Measurements from ENCODE around the gene CIB2.
"Not testable (repeated sequence)": the region's sequence is repeated elsewhere in the genome, so short reads cannot be mapped to it uniquely, and the experiment has no call there.

Gene CIB2

DNA sequence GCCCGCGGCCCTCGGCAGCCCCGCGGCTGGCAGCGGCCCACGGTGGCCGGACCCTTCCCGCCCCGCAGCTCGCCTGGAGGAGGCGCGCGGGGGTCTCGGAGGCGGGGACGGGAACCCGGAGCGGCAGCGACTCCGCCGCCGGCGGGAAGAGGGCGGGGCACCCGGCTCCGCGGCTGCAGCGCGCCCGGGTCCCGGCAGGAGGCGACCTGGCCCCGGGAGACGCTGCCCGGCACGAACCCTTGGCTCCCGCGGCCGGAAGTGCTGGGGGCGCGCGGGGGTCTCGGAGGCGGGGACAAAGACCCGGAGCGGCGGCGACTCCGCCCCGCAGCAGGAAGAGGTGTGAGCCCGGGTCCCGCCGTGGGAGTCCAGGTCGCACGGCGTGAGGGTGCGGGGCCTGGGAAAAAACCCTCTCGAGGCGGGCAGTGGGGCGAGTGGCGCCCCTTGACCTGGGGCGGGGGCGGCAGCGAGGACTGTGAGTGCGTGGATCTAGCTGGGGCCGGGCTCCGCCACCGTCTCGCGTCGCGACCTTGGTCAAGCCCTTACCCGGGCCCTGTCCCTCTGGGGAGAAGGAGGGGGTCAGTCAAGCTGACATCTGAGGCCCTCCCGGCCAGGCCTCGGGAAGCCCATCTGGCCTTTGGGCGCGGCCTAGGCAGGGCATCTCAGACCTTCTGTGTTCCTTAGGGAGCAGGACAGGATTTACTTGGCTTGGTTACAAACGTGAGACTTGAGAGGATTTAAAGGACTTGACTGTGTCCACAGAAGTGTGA, at the start of gene CIB2:
Gene CIB2 (minus strand): TSS at position 151 of the 767 bp plus-strand sequence. CDS start 230 bp downstream, outside the sequence.
- DNase-seq, result peak; percentile 88

DNA sequence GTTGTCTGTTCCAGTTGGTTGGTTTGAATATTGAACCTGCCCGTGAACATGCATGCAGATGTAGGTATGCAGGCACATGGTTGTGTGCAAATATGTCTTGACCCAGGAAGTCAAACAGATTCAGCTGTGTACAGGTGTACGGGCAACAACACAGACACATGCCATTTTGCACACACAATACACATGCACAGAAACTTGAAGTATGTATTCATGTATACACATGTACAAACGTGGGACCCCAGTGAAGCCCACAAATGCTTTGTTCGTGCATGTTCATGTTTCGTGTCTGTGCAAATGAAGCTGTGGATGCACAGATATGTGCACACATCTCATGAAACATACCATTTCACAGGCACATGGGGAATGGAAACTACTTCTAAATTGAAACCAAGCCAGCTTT, 48.7 kb upstream of the CIB2 start:
- no peak for DNase-seq

DNA sequence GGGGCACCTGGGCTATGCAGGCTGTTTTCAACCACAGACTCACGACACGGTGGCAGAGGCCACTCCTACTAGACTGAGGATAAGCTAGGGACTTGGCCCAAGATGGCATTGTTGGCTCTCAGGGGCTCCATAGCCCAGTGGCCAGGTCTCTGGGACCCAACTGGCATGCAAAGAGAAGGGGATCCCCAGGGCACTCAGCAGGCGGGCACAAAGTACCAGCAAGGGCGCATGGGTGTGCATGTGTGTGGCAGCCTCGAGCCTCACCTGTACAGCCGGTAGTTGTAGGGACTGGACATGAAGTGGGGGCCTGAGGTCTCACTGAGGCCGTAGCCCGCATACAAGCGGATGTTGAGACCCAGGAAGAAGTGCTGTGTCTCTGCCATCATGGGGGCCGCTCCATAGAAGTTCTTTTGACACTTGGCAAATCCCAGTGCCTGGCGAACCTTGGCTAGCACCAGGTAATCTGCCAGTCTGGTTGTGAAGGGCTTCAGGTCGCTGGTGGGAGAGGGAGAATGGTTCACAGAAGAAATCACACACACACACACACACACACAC, 48.1 kb upstream of the CIB2 start:
- no peak for DNase-seq

DNA sequence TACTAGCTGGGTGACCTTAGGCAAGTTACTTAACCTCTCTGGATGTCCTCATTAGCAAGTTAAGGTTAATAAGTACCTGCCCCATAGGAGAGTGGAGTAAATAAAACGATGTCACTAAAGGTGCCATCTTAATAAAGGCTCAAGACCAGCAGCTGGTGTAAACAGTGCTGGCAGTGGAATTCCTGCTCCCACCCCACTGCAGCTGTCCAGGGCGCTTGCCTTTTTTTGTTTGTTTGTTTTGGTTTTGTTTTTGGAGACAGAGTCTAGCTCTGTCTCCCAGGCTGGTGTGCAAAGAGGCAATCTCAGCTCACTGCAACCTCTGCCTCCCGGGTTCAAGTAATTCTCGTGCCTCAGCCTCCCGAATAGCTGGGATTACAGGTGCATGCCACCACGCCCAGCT, 46.8 kb upstream of the CIB2 start:
- DNase-seq, result no peak

DNA sequence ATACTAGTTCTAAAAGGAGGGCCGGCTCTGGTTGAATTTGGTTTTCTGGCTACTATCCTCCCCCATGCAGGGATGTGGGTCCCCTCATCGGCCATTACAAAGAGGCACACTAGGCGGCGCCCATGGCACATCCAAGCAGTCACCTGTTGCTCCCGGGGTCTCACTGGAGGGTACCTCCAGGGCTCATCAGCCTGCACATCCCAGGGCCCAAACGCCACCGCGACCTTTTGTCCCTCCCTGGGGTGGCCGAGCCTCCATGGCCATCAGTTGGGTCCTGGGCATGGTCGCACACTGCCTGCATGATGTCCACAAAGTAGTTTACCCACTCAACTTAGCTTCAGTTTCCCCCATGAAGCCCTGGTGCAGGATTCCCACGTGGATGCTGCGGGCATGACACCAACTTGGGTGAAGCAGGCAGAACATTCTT, 46.2 kb upstream of the CIB2 start:
- DNase-seq, result peak; percentile 63

DNA sequence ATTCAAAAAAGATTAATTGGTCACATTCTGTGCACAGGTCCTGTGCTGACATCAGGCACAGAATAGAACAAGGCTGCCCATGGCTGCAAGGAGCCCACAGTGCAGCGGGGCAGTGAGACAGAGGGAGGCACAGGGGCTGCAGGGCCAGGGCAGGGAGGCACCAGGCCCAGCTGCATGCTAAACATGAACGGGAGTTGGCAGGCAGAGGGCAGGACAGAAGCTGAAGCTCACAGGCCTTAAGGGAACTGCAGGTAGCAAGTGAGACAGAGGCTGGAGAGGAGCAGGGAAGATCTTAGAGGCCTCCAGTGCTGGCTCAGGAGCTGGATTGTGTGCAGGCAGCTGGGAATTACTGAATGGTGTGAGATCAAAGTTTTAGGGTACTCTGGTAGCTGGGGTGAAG, 44.1 kb upstream of the CIB2 start:
- DNase-seq, result no peak

DNA sequence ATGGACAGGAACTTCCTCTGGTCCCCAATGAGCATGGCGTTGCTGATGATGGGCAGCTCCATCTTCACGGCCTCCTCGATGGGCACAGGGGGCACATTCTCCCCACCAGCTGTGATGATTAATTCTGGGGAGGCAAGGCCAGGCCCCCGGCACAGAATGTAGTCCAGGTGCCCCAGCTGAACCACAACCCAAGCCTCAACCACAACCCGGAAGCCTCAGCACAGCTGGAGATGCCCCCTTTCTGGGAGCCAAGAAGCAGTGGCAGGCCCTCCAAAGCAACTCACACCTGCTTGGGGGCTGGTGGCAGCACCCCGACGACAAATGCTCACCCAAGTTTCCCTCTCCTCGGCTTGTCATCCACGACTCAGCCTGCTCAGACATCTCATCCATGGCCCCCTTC, 43.2 kb upstream of the CIB2 start:
- DNase-seq, result peak; percentile 71

DNA sequence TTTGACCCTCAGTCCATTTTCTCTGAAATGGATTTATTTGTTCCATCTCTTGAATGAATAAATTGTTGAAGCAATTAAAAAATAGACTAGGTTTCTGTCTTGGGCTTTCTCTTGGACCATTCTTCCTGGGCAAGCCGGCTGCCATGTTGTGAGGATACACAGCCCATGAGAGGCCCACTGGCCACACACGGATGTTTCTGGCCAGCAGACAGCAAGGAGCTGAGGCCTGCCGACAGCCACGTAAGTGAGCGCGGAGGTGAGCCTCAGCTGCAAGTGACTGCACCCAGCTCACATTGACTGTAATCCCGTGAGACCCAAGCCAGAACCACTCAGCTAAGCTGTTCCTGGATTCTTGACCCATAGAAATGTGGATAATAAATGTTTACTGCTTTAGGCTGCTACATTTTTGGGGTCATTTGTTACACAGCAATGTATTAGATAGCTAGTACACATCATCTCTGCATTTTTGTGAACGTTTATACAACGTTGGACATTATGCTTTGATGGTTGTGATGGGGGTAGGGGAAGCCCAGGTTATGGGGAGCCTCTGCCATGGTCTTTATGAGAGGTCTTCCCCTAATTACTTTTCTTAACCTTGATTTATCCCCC, 40.7 kb upstream of the CIB2 start:
- DNase-seq, result no peak

DNA sequence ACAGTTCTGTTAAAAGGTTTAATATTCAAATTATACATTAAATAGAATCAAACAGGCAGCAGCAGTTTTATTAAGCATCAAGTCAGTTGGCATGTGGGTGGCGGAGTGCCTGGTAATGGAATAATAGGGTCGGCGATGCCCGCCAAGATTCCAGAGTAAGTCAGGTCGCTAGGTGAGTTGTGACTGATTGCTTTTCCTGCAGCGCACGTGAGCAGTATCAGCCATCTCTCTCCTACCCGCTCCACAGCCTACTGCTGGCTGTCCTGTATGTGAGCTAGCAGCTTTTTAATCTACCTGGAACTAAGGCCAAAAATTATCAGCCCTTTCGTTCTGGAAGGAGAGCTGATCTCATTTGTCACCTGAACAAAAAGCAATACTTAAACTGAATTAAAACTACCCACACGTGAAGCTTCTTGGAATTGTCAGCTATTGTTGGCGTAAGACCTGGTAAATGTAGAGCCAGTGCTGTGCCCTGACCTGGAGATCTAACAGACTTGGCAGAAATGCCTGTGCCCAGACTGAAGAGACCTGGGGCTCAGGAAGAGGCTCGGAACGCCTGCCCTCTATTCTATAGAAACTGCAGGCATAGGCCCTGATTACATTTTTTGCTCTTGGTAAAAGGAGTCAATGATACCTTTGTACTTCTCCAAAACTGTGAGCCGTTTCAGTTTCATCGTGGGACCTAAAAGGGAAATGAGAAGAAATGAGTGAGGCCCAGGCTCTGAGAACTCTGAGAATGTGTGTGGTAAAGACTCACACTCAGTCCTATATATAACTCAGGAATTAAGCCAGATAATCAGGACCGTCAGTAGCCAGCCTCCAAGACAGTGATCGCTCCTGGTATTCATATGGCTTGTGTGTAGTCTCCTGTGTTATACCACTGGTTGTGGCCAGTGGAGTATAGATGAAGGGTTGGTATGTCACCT, 39.9 kb upstream of the CIB2 start:
- DNase-seq, result no peak

DNA sequence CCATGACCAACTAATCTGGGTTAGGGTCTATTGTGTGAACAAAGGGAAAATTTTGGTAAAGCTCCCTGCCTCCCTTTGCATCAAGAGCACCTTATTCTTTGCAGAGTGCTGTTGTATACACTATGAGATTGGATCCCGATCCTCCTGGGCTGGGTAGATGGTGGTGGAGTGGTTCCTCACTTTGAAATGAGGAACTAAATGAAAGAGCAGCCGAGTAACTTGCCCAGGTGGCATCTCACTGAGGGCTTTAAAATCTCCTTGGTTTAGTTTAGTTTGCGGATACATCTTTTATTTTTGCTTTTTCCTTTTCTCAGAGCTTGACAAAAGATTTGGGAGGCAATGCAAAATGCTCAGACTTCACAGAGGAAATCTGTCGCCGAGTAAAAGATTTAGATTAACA, 37.4 kb upstream of the CIB2 start:
- DNase-seq, result peak; percentile 49

DNA sequence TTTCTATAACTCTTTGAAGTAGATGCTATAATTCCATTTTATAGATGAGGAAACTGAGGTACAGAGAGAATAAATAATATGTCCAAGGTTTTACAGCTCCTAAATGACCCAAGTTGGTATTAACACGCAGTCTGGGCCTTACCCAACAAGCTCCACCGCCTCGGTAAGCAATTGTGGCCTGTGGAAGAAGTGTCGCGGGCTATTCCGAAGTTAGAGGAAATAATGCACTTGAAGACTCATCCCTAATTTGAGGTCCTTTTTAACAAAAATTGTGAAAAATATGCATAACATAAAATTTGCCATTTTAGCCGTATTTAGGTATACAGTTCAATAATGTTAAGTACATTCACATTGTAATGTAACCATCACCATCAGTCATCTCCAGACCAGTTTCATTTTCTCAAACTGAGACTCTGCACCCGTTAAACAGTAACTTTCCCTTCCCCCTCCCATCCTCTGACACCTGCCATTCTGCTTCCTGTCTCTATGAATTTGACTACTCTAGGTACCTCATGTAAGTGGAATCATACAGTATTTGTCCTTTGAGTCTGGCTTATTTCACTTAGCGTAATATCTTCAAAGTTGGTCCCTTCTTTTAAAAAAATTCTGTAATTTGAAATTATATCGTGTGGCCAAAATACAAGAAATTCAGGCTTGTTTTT, 36.1 kb upstream of the CIB2 start:
- DNase-seq, result no peak

DNA sequence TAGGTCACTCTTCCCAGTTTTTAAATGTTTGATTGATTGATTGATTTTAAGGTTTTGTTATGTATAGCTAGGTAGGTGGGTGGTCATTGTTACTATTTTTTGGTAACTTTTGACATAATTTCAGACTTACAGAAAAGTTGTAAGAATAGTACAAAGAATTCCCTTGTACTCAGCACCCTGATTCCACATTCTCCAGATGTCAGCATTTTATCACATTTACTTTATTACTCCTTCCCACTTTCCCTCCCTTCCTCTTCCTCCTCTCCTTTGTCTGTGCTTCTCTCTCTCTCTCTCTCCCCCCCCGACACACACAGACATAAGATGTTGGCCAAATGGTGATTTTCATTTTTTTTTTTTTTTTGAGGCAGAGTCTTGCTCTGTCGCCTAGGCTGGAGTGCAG, 32.8 kb upstream of the CIB2 start:
- no peak for DNase-seq

DNA sequence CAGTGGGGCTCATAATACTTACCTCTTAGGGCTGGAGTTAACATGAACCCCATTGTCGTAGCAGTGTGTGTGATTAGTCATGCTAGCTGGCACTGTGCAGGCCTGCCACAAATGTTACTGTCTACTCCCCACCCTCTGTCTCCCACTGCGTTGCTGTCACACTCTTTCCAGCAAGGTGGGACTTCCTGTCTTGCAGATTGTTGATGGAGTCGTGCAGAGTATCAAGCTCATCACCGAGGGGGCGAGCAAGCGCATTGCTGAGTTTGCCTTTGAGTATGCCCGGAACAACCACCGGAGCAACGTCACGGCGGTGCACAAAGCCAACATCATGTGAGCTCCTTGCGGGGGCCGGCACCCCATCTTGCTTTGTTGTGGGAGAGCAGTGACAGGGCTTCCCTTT, 30.8 kb upstream of the CIB2 start:
- DNase-seq, result no peak

DNA sequence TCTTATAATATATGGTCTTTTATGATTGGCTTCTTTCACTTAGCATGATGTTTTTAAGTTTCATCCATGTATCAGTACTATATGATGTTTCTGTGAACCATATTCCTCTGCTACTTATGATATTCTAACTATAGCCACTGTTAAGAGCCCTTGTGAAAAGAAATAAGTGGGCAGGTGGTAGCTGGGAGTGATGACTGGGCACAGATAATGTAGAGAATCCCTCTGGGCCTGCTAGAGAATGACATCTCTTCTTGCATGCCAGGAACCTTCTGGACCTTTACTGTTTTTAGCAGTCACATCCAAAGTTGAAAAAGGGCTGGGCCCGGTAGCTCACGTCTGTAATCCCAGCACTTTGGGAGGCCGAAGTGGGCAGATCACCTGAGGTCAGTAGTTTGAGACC, 28.1 kb upstream of the CIB2 start:
- no peak for DNase-seq

DNA sequence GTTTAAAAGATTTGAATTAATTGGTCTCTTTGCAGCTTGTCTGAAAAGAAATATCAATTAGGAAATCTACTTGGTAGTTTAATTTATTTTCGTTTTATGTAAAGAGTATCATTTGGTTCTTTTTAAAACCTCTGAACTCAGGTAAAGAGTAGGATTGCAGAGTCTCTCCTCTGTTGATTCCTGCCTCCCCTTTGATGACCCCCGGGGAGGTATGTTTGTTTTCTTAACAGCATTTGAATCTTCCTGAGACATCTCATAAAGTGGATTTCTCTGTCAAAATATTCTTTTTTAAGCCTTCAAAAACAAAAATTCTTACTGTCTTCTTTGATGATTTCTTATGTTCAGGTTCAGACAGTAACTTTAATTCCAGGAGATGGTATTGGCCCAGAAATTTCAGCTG, 26.0 kb upstream of the CIB2 start:
- DNase-seq, result no peak

DNA sequence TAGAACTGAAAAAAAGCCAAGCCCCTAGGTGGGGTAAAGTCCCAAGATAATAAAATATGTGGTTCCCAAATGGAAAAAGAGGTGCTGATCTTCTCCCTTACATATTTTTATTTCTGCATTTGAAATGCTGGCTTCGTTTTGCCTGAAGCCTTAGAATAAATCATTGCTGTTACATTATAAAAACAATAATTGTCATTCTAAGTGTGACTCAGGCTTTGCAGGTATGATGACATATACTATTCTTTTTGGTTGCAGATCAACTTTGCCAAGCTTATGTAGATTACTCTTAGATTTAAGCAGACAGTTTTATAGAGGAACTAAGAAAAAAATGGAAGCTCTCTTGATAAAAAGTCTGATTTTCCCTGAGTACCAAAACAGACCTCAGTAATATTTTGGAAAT, 25.4 kb upstream of the CIB2 start:
- DNase-seq, result no peak

DNA sequence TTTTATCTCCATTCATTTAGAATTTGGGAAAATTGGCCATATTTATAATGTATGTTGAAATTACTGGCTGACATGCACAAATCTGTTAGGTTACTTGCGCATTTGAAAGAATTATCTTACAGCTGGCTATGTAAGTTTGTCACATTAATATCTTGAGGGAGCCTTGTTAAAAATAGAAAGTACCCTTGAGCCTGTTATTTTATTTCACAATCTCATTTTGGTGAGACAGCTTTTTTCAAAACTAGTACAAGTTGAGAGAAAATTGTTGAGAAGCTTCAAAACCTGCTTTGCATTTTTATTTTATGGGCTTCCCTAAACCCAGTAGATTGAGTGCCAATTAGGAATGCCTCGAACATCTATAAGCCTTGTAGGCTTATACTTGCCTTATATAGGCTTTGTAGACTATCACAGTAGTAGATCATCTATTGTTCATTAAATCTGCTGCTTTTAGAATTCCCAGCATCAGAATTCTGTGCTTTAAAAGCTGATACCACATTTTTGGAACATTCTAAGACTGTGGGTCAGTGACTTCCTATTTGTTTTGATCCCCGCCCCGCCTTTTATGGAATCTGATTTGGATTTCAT, 24.2 kb upstream of the CIB2 start:
- no peak for DNase-seq

DNA sequence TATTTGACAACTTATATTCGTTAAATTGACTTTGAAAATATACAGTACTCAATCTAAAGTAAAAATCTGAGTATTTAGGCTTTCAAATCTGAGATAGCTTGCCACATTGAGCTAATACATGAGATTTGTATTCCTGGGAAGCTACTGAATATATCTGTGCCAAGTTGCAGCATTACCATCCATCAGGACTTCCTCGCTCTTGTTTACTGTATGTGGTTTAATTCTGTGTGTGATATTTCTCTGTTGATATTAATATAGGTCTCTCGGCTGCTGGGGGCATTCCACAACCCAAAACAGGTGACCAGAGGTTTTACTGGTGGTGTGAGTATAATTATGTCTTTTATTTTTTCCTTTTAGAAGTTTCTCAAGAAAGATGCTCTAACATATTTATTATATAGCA, 23.7 kb upstream of the CIB2 start:
- no peak for DNase-seq

DNA sequence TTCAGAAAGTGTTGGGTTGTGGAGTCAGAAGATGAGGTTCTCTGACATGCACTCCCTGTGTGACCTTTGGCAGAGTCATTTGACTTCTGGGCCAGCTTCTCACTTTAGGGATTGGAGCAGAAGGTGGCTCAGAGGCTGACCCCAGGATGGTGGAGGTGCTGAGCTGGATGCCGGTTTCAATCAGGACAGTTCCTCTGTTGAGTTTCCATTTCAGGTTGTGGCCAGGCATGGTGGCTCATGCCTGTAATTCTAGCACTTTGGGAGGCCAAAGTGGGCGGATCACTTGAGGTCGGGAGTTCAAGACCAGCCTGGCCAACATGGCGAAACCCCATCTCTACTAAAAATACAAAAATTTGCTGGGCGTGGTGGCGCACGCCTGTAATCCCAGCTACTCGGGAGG, 19.8 kb upstream of the CIB2 start:
- DNase-seq, result not testable (repeated sequence)

DNA sequence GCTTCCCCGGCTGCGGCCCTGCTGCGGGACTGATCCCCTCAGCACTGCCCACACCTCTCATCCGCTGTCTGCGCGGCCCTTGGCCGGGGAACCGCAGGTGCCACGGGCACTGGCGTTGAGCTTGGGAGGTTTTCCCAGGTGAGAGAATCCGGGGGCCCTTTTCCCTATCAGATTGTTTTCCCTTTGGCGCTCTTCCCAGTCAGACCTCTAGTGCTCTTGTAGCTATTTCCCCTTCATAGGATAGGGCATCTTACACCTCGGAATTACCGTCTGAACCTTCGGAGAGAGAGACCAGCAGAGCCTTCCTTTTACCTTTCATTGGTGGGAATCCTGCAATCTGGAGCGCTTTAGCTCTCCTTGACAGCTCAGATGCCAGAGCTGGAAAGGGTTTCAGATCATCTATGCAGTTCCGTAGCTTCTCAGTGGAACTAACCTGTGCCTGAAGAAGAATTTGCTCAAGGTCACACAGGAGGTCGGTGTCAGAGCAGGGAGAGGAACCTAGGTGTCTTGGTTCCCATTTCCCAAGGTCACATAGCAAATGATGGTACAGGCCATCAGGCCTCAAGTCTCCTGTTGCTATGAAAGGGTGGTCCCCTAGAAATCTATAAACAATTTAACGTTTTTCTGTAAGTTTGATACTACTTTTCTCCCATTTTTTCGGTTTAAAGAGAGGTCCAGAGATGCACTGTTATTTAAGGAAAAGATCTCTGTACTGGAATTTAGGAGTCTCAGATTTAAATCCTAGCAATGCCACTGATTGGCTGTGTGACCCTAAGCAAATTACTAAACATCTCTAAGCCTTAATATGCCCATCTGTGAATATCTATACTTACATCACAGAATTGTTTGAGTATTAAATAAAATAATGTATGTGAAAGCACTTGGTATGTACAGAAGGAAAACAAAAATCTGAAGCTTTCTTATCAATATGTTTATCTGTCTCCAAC, 18.8 kb upstream of the CIB2 start:
- DNase-seq, result no peak

All from hematopoietic multipotent progenitor cell treated with erythropoietin and hydrocortisone succinate and interleukin-3 and kit ligand, for 4 days (in vitro differentiated cells).